Measurements from ENCODE around the gene NXPE4. TPM values are rescaled to one million over a fixed set of nuclear protein-coding genes. Genes with fewer than 3 reads are reported as not detected.
A peak's percentile ranks its signal among the peaks of the same experiment; 100 is the strongest.
"Not testable (repeated sequence)": the region's sequence is repeated elsewhere in the genome, so short reads cannot be mapped to it uniquely, and the experiment has no call there.

The NXPE4 gene
- polyA plus RNA-seq, 12 donors = 0.09 TPM; not detected in 11

DNA sequence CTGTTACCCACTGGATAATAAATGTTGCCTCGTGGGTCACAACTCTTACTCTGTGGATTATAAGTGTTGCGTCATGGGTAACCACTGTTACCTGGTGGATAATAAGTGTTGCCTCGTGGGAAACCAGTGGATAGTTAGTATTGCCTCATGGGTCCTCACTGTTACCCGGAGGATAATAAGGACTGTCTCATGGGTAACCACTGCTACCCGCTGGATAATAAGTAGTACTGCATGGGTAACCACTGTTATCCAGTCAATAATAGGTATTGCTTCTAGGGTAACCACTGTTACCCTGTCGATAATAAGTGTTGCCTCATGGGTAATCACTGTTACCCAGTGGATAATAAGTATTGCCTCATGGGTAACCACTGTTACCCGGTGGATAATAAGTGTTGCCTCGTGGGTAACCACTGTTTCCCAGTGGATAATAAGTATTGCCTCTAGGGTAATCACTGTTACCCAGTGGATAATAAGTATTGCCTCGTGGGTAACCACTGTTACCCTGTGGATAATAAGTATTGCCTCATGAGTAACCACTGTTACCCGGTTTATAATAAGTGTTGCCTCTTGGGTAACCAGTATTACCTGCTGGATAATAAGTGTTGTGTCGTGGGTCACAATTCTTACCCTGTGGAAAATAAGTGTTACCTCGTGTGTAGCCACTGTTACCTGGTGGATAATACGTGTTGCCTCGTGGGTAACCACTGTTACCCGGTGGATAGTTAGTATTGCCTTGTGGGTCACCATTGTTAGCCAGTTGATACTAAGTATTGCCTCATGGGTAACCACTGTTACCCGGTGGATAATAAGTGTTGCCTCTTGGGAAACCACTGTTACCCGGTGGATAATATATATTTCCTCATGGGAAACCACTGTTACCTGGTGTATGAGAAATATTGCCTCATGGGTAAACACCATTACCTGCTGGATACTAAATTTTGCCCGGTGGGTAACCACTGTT lies 15.7 kb upstream of the NXPE4 start:
- DNase-seq = no peak

- no peak for DNase-seq
Observed at GRCh38 chr11:114610550-114610949, 15.0 kb upstream of the NXPE4 start.

GRCh38 chr11:114609429-114609828 lies 13.8 kb upstream of the NXPE4 start:
- no peak for DNase-seq

DNA sequence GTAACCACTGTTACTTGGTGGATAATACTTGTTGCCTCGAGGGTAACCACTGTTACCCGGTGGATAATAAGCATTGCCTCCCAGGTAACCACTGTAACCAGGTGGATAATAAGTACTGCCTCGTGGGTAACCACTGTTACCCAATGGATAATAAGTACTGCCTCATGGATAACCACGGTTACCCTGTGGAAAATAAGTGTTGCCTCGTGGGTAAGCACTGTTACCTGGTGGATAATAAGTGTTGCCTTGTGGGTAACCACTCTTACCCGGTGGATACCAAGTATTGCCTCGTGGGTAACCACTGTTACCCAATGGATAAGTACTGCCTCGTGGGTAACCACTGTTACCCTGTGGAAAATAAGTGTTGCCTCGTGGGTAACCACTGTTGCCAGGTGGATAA lies 13.0 kb upstream of the NXPE4 start:
- DNase-seq = not testable (repeated sequence)

GRCh38 chr11:114607753-114608459 lies 12.3 kb upstream of the NXPE4 start:
- DNase-seq = no peak

GRCh38 chr11:114606802-114607075 lies 11.2 kb upstream of the NXPE4 start:
- not testable (repeated sequence) for DNase-seq

- DNase-seq = no peak
Observed at GRCh38 chr11:114606003-114606801, 10.6 kb upstream of the NXPE4 start.

DNA sequence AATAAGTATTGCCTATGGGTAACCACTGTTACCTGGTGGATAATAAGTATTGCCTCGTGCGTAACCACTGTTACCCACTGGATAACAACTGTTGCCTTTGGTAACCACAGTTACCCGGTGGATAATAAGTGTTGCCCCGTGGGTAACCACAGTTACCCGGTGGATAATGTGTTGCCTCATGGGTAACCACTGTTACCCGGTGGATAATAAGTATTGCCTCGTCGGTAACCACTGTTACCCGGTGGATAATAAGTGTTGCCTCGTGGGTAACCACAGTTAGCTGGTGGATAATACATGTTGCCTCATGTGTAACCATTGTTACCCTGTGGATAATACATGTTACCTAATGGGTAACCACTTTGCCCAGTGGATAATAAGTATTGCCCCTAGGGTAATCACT lies 9.8 kb upstream of the NXPE4 start:
- no peak for DNase-seq

DNA sequence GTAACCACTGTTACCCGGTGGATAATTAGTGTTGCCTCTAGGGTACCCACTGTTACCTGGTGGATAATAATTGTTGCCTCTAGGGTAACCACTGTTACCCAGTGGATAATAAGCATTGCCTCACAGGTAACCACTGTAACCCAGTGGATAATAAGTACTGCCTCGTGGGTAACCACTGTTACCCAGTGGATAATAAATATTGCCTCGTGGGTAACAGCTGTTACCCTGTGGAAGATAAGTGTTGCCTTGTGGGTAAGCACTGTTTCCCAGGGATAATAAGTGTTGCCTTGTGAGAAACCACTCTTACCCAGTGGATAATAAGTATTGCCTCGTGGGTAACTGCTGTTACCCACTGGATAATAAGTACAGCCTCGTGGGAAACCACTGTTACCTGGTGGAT lies 9.3 kb upstream of the NXPE4 start:
- no peak for DNase-seq

DNA sequence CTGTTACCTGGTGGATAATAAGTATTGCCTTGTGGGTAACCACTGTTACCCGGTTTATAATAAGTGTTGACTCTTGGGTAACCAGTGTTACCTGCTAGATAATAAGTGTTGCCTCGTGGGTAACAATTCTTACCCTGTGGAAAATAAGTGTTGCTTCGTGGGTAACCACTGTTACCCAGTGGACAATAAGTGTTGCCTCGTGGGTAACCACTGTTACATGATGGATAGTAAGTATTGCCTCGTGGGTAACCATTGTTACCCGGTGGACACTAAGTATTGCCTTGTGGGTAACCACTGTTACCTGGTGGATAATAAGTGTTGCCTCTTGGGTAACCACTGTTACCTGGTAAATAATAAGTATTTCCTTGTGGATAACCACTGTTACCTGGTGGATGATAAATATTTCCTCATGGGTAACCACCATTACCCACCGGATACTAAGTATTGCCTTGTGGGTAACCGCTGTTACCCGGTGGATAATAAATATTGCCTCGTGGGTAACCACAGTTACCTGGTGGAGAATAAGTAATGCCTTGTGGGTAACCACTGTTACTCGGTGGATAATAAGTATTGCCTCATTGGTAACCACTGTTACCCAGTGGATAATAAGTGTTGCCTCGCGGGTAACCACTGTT lies 8.7 kb upstream of the NXPE4 start:
- no peak for DNase-seq

- not testable (repeated sequence) for DNase-seq
Observed at GRCh38 chr11:114603151-114603550, 7.6 kb upstream of the NXPE4 start.

- no peak for DNase-seq
Observed at GRCh38 chr11:114598461-114598860, 2.9 kb upstream of the NXPE4 start.

GRCh38 chr11:114596175-114596919 lies 761 bp upstream of the NXPE4 start:
- DNase-seq = no peak

DNA sequence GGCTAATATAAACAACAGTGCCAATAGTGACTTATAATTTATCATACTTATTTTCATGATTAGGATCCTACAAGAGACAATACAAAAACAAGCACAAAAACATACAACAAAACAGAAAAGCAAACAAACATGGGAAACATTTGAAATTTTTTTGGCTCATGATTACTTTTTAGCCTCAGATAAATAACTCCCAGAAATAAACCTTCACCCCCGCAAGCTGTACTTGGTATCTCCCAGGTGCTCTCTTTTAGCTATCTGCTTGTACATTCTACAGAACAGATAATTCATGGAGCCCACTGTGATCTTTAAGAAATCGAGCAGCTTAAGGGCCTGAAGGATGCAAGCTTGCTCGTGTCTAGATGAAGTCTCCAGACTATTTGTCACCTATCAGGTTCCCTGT lies 883 bp downstream of the NXPE4 start:
- DNase-seq = no peak

- no peak for DNase-seq
Observed at GRCh38 chr11:114587398-114587953, 8.1 kb downstream of the NXPE4 start.

GRCh38 chr11:114586797-114587196 lies 8.8 kb downstream of the NXPE4 start:
- DNase-seq = no peak

DNA sequence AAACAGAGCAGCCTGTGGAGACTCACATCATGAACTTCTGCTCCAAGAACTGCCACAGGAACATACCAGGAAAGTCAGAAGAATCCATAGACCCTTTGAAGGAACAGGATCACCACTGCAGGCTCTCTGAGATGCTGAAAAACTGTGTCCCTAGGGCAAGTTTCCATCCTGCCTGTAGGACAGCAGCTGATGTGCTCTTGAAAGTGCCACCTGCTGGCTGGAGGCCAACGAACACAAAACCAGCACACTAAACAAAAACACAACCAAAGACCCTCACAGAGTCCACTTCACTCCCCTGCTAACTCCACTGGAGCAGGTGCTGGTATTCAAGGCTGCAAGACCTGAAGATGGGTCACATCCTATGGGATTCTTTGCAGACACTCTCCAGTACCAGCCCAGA lies 23.9 kb downstream of the NXPE4 start:
- no peak for DNase-seq

- DNase-seq = no peak
Observed at GRCh38 chr11:114569801-114570200, 25.8 kb downstream of the NXPE4 start.

- no peak for DNase-seq
Observed at GRCh38 chr11:114566276-114566675, 29.3 kb downstream of the NXPE4 start.

DNA sequence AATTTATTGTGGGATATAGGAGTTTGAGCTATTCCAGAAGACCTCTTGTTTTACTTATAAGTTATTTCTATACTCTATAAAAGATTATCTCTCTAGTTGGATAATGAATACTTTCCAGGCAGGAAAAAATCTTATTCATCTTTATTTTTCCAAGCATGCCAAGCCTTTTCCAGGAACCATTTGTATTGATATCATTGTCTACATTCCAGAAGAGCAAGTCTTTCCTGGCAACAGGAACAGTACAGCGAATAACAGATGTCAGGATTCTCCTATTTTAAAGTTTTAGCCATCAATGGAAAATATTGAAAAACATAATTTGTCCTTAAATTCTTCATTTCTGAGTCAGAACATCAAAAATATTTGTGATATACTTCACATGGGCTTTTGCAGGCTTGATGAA lies 30.8 kb downstream of the NXPE4 start:
- DNase-seq = peak; percentile 59

DNA sequence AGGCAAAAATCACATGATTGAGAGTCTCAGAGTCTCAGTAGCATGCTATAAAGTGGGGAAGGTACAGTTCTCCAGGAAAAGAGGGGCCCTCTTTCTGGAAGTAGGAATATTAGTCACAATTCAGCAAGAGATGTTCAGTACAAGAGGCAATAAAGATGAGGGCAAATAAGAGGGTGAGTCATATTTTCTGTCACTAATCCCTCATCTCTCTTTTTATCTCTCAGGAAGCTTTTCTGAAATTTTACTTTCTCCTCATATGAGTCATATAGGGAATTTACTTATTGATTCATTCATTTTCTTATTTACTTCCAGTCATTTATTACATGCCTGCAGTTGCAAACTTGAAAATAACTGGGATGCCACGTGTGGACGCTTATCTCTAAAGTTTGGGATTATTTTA lies 32.5 kb downstream of the NXPE4 start:
- no peak for DNase-seq
